Skin epidermis (tissue), 12 donors: ENCODE data around the gene CCT6A.
A peak's percentile ranks its signal among the peaks of the same experiment; 100 is the strongest.
"Not testable (repeated sequence)": the region's sequence is repeated elsewhere in the genome, so short reads cannot be mapped to it uniquely, and the experiment has no call there.

ENCODE experiments used
- H3K27ac ChIP-seq, 21 experiments: fragments of 200-600 bp; sonication (generic) in 11 of 21; one replicate each; pipeline ENCODE4 v1.5.0; 2020; ENCODE audit warnings: mild to moderate bottlenecking in 3 of 21, inconsistent platforms in 2 of 21, moderate library complexity in 2 of 21
- H3K4me3 ChIP-seq, 7 experiments: fragments of 200-600 bp; sonication (generic) in 2 of 7; one replicate each; pipeline ENCODE4 v1.5.0; 2020; ENCODE audit warnings: inconsistent platforms in 2 of 7, mild to moderate bottlenecking in 2 of 7, moderate library complexity in 1 of 7

CCT6A gene

GRCh38 chr7:56092789-56093531, 41.4 kb downstream of the CCT6A start, which contains the start of gene PHKG1:
Gene PHKG1 (minus strand): TSS chr7:56092952. CDS start chr7:56088941, 4,011 bp downstream.
- Histone ChIP-seq H3K27ac (peak within 1 kb of the TSS in 18 of 21 experiments; percentile 7 to 84 (median 66)), H3K4me3 (peak within 1 kb of the TSS in 1 of 7 experiments; percentile 8)

DNA sequence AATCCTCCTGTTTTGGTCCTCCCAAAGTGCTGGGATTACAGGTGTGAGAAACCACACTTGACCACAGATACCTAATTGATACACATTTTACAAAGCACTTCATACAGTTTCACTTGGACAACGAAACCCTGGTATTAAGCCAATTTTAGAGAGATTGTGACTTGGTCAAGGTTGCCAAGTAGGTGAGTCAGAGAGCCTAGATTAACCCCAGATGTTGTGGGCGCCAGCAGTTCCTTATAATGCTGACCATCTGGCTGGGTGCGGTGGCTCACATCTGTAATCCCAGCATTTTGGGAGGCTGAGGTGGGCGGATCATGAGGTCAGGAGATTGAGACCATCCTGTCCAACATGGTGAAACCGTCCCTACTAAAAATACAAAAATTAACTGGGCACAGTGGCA, 46.1 kb downstream of the CCT6A start:
- Histone ChIP-seq H3K4me3 (no peak overlapping the region), H3K27ac (peak overlapping the region in 3 of 21 experiments; percentile 16 to 39 (median 17))

- not testable (repeated sequence) for H3K4me3 ChIP-seq
- peak overlapping the region in 2 of 21 experiments; percentile 16 to 17 for H3K27ac ChIP-seq
Measured at GRCh38 chr7:56098187-56099008, 46.8 kb downstream of the CCT6A start.

DNA sequence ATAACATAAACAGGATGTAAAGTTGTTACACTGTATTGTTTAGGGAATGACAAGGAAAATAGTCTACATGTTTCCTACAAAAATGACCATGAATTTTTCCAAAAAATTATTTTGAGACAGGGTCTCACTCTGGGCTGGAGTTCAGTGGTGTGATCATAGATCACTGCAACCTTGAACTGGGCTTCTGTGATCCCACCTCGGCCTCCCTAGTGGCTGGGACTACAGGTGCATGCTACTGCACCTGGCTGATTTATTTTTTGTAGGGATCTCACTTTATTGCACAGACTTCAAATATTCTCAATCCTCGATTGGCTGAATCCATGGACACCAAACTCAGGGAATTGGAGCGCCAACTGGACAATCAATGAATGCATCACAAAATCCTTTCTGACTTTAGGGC, 48.1 kb downstream of the CCT6A start:
- Histone ChIP-seq H3K4me3 (no peak overlapping the region), H3K27ac (no peak overlapping the region)

DNA sequence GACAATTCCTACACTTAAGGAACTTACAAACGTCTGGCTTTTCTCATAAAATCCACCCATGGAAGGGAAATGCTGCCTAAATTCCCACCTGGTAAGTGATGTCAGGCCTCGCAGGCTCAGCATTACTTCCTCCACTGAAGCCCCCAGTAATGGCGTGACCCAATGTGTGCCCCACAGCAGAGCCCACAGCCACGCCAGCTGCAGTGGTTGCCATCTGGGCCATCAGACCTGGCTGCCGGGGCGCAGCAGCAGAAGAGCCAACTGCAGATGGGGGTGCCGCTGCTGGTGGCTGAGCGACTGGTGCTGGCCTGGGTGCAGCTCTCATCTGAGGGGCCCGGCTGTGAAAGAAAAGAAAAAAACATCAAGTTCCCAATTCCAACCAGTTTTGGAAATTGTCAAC, 52.6 kb downstream of the CCT6A start:
- H3K4me3 ChIP-seq, H3K27ac ChIP-seq: not testable (repeated sequence)

- Histone ChIP-seq H3K27ac (peak overlapping the region in 20 of 21 experiments; percentile 66 to 98 (median 88)), H3K4me3 (peak overlapping the region; percentile 78 to 94 (median 82))
Measured at GRCh38 chr7:56105508-56105907, 53.9 kb downstream of the CCT6A start.

DNA sequence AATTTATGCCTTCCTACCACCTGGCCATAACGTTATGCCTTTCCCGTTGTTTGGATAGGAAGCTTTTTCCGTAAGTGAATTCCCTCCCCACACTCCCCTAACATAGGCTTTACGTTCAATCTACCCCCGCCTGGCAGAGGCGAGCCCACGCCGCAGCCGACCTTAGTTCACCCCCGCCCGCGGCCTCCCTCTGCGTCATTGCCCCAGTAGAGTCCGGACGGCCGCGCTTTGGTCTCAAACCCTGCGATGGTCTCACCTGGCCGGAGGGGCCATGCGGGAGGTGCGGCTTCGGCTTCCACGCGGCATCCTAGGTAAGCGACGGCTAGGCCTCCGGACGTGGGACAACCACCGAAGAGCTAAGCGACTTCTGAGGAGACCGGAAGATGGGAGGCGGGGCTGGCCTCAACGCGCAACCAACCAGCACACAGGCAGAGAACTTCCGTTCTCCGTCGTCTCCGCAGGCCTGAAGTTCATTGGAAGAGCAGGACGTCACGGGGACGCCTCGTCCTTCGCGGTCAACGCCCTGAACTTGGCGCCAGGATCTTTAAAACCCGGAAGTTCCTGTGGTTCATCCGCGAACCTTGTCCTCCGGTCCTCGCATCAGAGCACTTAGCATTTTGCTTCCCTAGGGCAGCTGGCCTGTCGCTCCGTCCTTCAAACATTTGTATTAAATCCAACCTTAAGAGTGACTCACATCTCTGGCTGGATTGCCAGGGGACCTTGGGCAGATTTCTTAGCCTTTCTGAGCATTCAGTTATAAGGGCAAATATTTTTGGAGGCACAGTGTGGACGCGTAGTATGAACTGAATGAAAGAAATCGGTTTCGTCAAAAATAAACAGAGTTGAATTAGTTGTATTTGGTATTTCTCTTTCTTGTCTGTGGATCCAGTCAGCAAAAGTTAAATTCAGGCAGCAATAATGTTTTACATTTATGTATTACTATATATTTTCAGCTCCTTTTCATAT, 54.8 kb downstream of the CCT6A start, which contains the start of gene CHCHD2:
Gene CHCHD2 (minus strand): TSS at position 369 of the 966 bp plus-strand sequence. CDS start 63 bp downstream, at position 306.
- H3K27ac ChIP-seq = peak within 1 kb of the TSS; percentile 66 to 98 (median 88)
- H3K4me3 ChIP-seq = peak within 1 kb of the TSS; percentile 78 to 94 (median 82)

DNA sequence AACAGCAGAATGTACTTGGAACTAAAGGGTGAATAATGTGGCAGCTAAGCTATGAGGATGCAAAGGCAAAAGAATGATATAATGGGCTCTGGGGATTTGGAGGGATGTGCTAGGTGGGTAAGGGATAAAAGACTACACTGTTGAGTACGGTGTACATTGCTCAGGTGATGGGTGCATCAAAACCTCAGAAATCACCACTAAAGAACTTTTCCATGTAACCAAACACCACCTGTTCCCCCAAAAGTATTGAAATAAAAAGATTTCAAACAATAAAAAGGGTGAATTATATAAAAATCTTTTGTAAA, 56.3 kb downstream of the CCT6A start:
- no peak overlapping the region for H3K4me3 ChIP-seq
- H3K27ac ChIP-seq = no peak overlapping the region

DNA sequence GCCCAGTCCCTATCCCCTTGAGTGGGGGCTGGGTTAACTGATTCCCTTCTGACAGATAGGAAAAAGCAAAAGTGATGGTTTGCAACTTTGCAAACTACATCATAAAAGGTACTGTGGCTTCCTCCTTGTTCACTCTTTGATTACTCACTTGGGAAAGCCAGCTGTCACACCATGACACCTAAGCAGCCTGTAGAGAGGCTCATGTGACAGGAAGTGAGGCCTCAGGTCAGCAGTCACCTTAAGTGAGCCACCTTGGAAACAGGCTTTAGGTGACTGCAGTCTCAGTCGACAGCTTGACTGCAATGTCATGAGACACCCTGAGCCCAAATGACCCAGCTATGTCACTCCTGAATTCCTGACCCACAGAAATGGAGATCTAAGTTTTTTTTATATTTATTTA, 59.0 kb downstream of the CCT6A start:
- no peak overlapping the region for H3K4me3 ChIP-seq
- H3K27ac ChIP-seq = no peak overlapping the region

DNA sequence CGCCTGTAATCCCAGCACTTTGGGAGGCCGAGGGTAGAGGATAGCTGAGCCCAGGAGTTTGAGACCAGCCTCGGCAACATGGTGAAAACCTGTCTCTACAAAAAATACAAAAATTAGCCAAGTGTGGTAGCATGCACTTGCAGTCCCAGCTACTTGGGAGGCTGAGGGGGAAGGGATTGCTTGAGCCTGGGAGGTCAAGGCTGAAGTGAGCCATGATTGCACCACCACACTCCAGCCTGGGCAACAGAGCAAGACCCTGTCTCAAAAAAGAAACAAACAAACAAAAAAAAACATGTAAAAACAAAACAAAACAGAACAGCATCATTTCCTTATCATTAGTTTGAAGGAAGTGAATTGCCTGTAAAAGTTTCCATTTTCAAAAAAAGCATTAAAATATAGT, 60.7 kb downstream of the CCT6A start:
- H3K4me3 ChIP-seq, H3K27ac ChIP-seq: not testable (repeated sequence)
